ENCODE results near the gene IFITM1.
A peak's percentile ranks its signal among the peaks of the same experiment; 100 is the strongest.
"Not testable (repeated sequence)": the region's sequence is repeated elsewhere in the genome, so short reads cannot be mapped to it uniquely, and the experiment has no call there.

GRCh38 chr11:307766-308708, 5.8 kb upstream of the IFITM1 start, which contains the start of gene IFITM2:
- TF ChIP-seq CTCF (conservative IDR thresholded peaks at IDR 0.05; ENCODE audit: low read depth, low read length) (0 out of 2 replicates have a peak, but pooled peaks have one; percentile 8), CEBPB (IDR thresholded peaks at IDR 0.05; ENCODE audit: low read depth, low read length) (peak; percentile 88)
- TF ChIP-seq RAD21 (IDR thresholded peaks at IDR 0.05; ENCODE audit: low read length); BHLHE40 (IDR thresholded peaks at IDR 0.05; ENCODE audit: low read depth, low read length): not testable (repeated sequence)

Measured in IMR-90 (cell line).